ENCODE results near the gene SPAG9. TPM values are rescaled to one million over a fixed set of nuclear protein-coding genes. Genes with fewer than 3 reads are reported as not detected.

SPAG9 gene
- total RNA-seq, 1 donor from 2014 or later: 36.5 TPM

GRCh38 chr17:50956409-50956749, 164.3 kb downstream of the SPAG9 start:
- DNase-seq (ENCODE audit: low spot score) (peak; percentile 41), ATAC-seq (no peak)

GRCh38 chr17:50955667-50956120, 165.0 kb downstream of the SPAG9 start:
- peak; percentile 45 for DNase-seq (ENCODE audit: low spot score)

GRCh38 chr17:50955160-50955559, 165.5 kb downstream of the SPAG9 start:
- no peak for ATAC-seq
- DNase-seq (ENCODE audit: low spot score): peak; percentile 47

More at GRCh38 chr17:50955667-50956120, 165.0 kb downstream of the SPAG9 start:
- ATAC-seq: peak; percentile 10

GRCh38 chr17:50954641-50955121, 166.0 kb downstream of the SPAG9 start:
- DNase-seq (ENCODE audit: low spot score): peak; percentile 43

GRCh38 chr17:50953831-50954601, 166.7 kb downstream of the SPAG9 start:
- ATAC-seq (no peak), DNase-seq (ENCODE audit: low spot score) (peak; percentile 47)

More at GRCh38 chr17:50954641-50955121, 166.0 kb downstream of the SPAG9 start:
- ATAC-seq: no peak

GRCh38 chr17:50953518-50953830, 167.2 kb downstream of the SPAG9 start:
- ATAC-seq (no peak), DNase-seq (ENCODE audit: low spot score) (no peak)

GRCh38 chr17:50952889-50953288, 167.8 kb downstream of the SPAG9 start:
- DNase-seq (ENCODE audit: low spot score): peak; percentile 40
- ATAC-seq: no peak

- ATAC-seq (no peak), DNase-seq (ENCODE audit: low spot score) (peak; percentile 64)
Observed at GRCh38 chr17:50952013-50952412, 168.7 kb downstream of the SPAG9 start.

GRCh38 chr17:50949989-50950877, 170.4 kb downstream of the SPAG9 start:
- peak; percentile 76 for ATAC-seq
- DNase-seq (ENCODE audit: low spot score): peak; percentile 94

- peak; percentile 1 for ATAC-seq
- DNase-seq (ENCODE audit: low spot score): no peak
Observed at GRCh38 chr17:50949128-50949988, 171.3 kb downstream of the SPAG9 start.

GRCh38 chr17:50948711-50949110, 172.0 kb downstream of the SPAG9 start:
- DNase-seq (ENCODE audit: low spot score) (peak; percentile 42), ATAC-seq (no peak)

- ATAC-seq (peak; percentile 7), DNase-seq (ENCODE audit: low spot score) (peak; percentile 90)
Observed at GRCh38 chr17:50947782-50948543, 172.7 kb downstream of the SPAG9 start.

- DNase-seq (ENCODE audit: low spot score) (peak; percentile 87), ATAC-seq (peak; percentile 12)
Observed at GRCh38 chr17:50946891-50947781, 173.5 kb downstream of the SPAG9 start.

- ATAC-seq: no peak
- peak; percentile 43 for DNase-seq (ENCODE audit: low spot score)
Observed at GRCh38 chr17:50946223-50946890, 174.3 kb downstream of the SPAG9 start.

GRCh38 chr17:50945779-50946222, 174.9 kb downstream of the SPAG9 start:
- ATAC-seq (no peak), DNase-seq (ENCODE audit: low spot score) (no peak)

GRCh38 chr17:50944902-50945720, 175.6 kb downstream of the SPAG9 start:
- DNase-seq (ENCODE audit: low spot score) (peak; percentile 26), ATAC-seq (no peak)

Data from left lobe of liver (tissue), 2 donors.